WTC11 (cell line): Measurements from ENCODE around the gene RHEB.

Source experiments
- CTCF ChIP-seq: fragments of 200-600 bp; IDR thresholded peaks from 2 replicates; pipeline ENCODE4 v1.8.0; 2022; ENCODE audit warnings: antibody characterized with exemption
- FOXK1 ChIP-seq: sonication (generic); formaldehyde crosslinking; IDR thresholded peaks from 2 replicates; pipeline ENCODE4 v1.8.0; 2022; ENCODE audit warnings: mild to moderate bottlenecking, moderate library complexity, missing genetic modification reagents
- GABPB1 ChIP-seq: sonication (generic); formaldehyde crosslinking; IDR thresholded peaks from 2 replicates; pipeline ENCODE4 v1.8.1; 2023; ENCODE audit warnings: mild to moderate bottlenecking, missing genetic modification reagents
- MAX ChIP-seq: sonication (generic); formaldehyde crosslinking; IDR thresholded peaks from 2 replicates; pipeline ENCODE4 v1.8.0; 2022; ENCODE audit warnings: mild to moderate bottlenecking, missing genetic modification reagents
- ZBTB43 ChIP-seq: sonication (generic); formaldehyde crosslinking; IDR thresholded peaks from 2 replicates; pipeline ENCODE4 v1.8.1; 2023; ENCODE audit warnings: mild to moderate bottlenecking, missing genetic modification reagents

- TF ChIP-seq GABPB1 (CRISPR knock-in tag) (no peak), CTCF (no peak), FOXK1 (CRISPR knock-in tag) (no peak; the same call in 1 of the 2 replicates), ZBTB43 (CRISPR knock-in tag) (no peak), MAX (CRISPR knock-in tag) (no peak)
Measured at GRCh38 chr7:151439855-151440798, 79.6 kb downstream of the RHEB start, which contains the start of gene CRYGN.
